HUES64 (cell line): ENCODE measurements around the gene MKLN1.
"Not testable (repeated sequence)": the region's sequence is repeated elsewhere in the genome, so short reads cannot be mapped to it uniquely, and the experiment has no call there.

Experiments
- H3K27ac ChIP-seq: 2 replicates; pipeline ENCODE4 v1.7.0; 2013; ENCODE audit warnings: low read depth, low read length, inconsistent platforms
- H3K27me3 ChIP-seq: 2 replicates; pipeline ENCODE4 v1.6.1; 2013; ENCODE audit warnings: mild to moderate bottlenecking, low read length; ENCODE audit not compliant: insufficient read depth
- H3K36me3 ChIP-seq: 2 replicates; pipeline ENCODE4 v1.6.1; 2013; ENCODE audit warnings: mild to moderate bottlenecking, low read length; ENCODE audit not compliant: insufficient read depth
- H3K4me1 ChIP-seq: 2 replicates; pipeline ENCODE4 v1.6.1; 2013; ENCODE audit warnings: mild to moderate bottlenecking, low read length, moderate library complexity; ENCODE audit not compliant: insufficient read depth
- H3K4me3 ChIP-seq: 2 replicates; pipeline ENCODE4 v1.5.1; 2013; ENCODE audit warnings: mild to moderate bottlenecking, low read length, moderate library complexity
- H3K9ac ChIP-seq: 2 replicates; pipeline ENCODE4 v1.6.1; 2013; ENCODE audit warnings: mild to moderate bottlenecking, low read depth, low read length
- H3K9me3 ChIP-seq: 2 replicates; pipeline ENCODE4 v1.6.1; 2013; ENCODE audit warnings: low read depth, low read length; ENCODE audit not compliant: insufficient read depth
- WGBS: fragments of 150-250, 120-280 bp; methylation state at CpG from one replicate; pipeline ENCODE4 v1.1.7; 2013; ENCODE audit warnings: missing lambda C conversion rate; 5-methylcytosine and 5-hydroxymethylcytosine counted together

The MKLN1 gene

DNA sequence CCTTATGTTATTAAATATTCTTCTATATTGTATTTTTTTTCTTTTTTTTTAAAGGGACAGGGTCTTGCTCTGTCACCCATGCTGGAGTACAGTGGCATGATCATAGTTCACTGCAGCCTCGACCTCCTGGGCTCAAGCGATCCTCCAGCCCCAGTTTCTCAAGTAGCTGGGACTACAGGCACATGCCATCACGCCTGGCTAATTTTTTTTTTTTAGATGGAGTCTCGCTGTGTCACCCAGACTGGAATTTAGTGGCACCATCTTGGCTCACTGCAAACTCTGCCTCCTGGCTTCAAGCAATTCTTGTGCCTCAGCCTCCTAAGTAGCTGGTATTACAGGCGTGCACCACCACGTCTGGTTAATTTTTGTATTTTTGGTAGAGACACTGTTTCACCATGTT lies 5.1 kb downstream of the MKLN1 start:
- not testable (repeated sequence) for H3K4me3 ChIP-seq, H3K27ac ChIP-seq, H3K9ac ChIP-seq, H3K36me3 ChIP-seq, H3K27me3 ChIP-seq
- 93% methylated on average over 6 of the region's 6 CpGs for WGBS
- peaks cover 18% of the 10 kb centered on the region for H3K4me1 ChIP-seq
- peaks cover 20% of the 10 kb centered on the region for H3K9me3 ChIP-seq

DNA sequence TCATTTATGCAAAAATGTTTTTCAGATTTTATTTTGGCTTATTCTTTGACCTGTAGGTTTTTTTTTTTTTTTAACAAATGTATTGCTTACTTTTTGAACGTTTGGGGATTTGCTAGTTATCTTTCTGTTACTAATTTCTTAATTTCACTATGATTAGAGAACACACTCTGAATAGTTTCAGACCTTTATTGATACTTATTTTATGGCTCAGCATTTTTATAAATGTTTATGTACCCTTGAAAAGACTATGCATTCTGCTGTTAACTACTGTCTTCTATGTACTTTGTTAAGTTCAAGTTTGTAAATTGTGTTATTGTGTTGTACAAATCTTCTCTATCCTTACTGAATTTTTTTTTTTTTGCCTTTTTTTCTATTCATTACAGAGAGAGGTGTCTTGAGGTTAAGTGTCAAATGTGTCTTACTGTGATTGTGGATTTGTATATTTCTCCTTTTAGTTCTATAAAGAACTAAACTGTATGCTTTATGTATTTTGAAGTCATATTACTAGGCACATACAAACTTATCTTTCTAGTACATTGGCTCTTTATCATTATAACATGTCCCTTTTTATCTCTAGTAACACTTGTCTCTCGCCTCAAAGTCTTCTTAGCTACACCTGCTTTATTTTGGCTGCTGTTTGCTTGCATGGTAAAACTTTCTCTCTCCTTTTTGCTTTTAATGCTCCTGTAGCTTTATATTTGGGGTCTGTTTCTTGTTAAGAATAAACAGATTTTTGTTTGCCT lies 8.1 kb downstream of the MKLN1 start:
- no peak overlapping the region for H3K9ac ChIP-seq
- peaks cover 6% of the 10 kb centered on the region for H3K36me3 ChIP-seq
- no peak overlapping the region for H3K27ac ChIP-seq
- no peaks in the 10 kb centered on the region for H3K27me3 ChIP-seq
- H3K4me1 ChIP-seq, result no peaks in the 10 kb centered on the region
- peaks cover 20% of the 10 kb centered on the region for H3K9me3 ChIP-seq
- WGBS, result 97% methylated on average over 1 of the region's 2 CpGs
- H3K4me3 ChIP-seq, result no peak overlapping the region

DNA sequence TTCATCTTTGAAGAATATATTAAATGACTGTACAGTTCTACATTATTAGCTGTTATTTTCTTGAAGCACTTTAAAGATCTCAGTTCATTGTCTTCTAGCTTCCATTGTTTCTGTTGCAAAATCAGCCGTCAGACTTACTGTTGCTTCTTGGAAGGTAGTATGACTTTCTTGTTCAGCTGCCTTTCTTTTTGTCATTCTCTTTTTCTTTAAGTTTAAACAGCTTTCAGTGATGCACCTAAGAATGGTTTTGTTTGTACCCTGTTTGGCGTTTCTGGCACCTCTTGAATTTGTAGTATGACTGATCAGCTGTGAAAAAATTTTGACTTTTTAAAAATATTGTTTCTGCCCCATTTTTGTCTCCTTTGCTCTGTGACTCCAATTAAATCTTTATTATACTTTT lies 9.3 kb downstream of the MKLN1 start:
- Histone ChIP-seq H3K4me1 (peaks cover 8% of the 10 kb centered on the region), H3K27me3 (no peaks in the 10 kb centered on the region), H3K9me3 (peaks cover 20% of the 10 kb centered on the region), H3K36me3 (peaks cover 6% of the 10 kb centered on the region), H3K9ac (no peak overlapping the region), H3K4me3 (no peak overlapping the region), H3K27ac (no peak overlapping the region)
- WGBS, result 96% methylated on average over 2 of the region's 2 CpGs

DNA sequence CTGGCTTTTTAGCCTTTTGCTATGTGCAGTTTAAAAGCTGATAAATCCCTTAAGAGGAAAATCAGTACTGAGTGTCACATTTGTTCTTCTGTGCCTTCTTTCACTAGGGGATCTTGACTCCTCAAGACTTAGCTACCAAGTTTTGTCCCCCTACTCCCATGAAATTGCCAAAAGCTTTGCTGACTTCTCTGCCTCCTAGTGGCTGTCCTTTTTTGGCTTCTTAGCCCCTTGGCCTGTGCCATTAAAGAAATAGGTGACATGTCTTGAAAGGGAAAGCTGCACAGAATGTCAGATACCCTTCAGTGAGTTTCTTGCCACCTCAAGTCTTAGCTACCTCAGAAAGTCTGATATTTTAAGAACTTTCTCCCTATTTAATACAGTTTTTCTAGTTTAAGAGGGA lies 10.5 kb downstream of the MKLN1 start:
- Histone ChIP-seq H3K4me3 (no peak overlapping the region), H3K9ac (no peak overlapping the region), H3K4me1 (peaks cover 14% of the 10 kb centered on the region), H3K27me3 (no peaks in the 10 kb centered on the region), H3K27ac (no peak overlapping the region), H3K36me3 (peaks cover 3% of the 10 kb centered on the region; the same call in 1 of the 2 replicates), H3K9me3 (peaks cover 20% of the 10 kb centered on the region)

DNA sequence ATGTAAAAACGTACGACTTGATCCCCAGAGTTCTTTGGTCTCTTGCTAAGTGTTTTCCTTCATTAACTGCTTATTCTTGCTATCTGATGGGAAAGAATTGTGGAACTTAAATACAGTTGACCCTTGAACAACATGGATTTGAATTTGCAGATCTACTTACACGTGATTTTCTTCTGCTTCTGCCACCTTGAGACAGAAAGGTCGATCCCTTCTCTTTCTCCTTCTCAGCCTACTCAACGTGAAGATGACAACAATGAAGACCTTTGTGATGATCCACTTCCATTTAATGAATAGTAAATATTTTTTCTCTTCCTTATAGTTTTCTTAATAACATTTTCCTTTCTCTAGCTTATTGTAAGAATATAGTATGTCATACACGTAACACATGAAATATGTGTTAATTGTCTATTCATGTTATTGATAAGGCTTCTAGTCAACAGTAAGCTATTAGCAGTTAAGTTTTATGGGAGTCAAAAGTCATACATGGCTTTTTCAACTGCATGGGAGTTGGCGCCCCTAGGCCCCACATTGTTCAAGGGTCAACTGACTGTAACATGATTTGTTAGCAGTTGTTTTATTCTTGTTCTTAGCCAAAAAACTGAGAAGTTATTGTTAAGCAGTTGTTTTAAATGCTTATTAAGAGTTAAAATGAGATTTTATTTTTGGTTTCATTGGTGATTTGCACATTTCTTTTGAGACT lies 11.2 kb downstream of the MKLN1 start:
- no peak overlapping the region for H3K9ac ChIP-seq
- WGBS, result 88% methylated on average over 6 of the region's 7 CpGs
- peaks cover 20% of the 10 kb centered on the region for H3K9me3 ChIP-seq
- H3K4me3 ChIP-seq, result no peak overlapping the region
- peaks cover 3% of the 10 kb centered on the region; the same call in 1 of the 2 replicates for H3K36me3 ChIP-seq
- no peak overlapping the region for H3K27ac ChIP-seq
- H3K27me3 ChIP-seq, result no peaks in the 10 kb centered on the region
- H3K4me1 ChIP-seq, result peaks cover 14% of the 10 kb centered on the region

DNA sequence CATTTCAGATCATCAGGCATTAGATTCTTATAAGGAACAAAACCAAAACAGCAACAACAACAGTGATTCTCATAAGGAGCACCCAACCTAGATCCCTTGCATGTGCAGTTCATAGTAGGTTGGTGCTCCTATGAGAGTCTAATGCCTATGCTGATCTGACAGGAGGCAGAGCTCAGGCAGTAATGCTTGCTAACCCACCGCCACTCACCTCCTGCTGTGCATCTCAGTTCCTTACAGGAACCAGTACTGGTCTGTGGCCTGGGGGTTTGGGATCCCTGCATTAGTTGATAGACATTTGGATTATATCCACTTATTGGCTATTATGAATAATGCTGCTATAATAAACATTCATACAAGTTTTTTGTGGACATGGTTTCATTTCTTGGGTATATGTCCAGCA lies 14.0 kb downstream of the MKLN1 start:
- Histone ChIP-seq H3K27me3 (no peaks in the 10 kb centered on the region), H3K36me3 (no peaks in the 10 kb centered on the region), H3K4me3 (no peak overlapping the region), H3K9me3 (peaks cover 9% of the 10 kb centered on the region), H3K4me1 (peaks cover 18% of the 10 kb centered on the region), H3K9ac (no peak overlapping the region), H3K27ac (no peak overlapping the region)
- WGBS, result 55% methylated on average over 1 of the region's 1 CpG

DNA sequence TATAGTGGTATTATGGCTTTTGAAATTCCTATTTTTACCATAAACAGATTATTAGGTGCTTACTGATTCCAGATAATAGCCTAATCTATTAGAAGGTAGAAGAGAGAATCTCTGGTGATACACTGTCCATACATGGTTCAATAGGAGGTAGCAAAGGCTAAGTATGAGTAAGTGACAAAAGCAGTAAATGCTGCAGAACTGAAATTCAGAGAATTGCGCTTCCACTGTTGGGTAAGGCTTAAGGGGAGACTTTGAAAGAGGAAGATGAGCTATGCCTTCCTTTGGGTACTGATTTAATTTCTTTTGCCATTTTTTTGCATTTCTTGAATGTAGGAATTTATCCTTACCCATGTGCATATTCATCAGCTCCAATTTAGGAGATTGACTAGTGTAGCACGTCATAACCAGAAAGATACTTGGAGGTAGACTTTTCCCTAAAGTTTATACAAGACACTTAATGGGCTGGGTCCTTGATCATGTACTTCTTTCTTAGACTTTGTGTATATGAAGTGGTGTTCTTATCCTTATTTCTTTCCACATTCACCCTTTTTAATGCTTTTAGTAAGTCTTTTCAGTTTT lies 15.3 kb downstream of the MKLN1 start:
- 95% methylated on average over 1 of the region's 2 CpGs for WGBS
- no peaks in the 10 kb centered on the region for H3K9me3 ChIP-seq
- no peak overlapping the region for H3K4me3 ChIP-seq
- H3K27ac ChIP-seq, result no peak overlapping the region
- no peaks in the 10 kb centered on the region for H3K36me3 ChIP-seq
- no peaks in the 10 kb centered on the region for H3K27me3 ChIP-seq
- H3K4me1 ChIP-seq, result peaks cover 31% of the 10 kb centered on the region
- H3K9ac ChIP-seq, result no peak overlapping the region

DNA sequence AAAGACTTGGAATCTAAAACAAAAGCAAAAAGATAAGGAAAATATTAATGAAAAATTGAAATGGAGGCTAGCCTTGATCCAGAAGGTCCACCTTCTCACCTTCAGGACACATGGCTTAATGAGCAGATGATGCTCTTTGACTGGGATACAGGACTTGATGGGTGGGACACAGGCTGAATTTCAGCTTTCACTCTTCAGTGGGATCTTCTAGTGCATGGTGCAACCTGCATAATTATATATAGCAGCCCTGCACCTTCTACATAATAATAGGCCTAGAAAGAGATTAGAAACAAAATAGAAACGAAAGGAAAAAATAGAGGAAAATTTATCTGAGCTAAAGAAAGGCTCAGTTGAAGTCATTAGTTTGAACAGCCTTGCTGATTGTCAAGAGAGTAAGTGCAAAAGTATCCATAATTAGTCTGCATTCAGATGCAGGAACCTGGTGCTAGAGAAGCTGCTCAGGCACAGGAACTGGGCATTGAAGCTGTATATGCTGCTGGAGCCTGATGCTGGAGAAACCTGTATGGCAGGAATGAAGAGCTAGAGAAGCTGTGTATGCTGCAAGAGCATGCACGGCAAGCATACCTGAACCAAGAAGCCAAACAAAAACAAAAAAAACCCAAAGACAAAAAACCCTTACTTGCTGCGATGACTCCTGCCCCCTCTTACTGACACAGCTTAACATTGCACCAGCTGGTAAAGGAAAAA lies 19.4 kb downstream of the MKLN1 start:
- Histone ChIP-seq H3K4me1 (peaks cover 27% of the 10 kb centered on the region), H3K9ac (0 out of 2 replicates have a peak overlapping the region, but pooled peaks have one; percentile 4), H3K27ac (peak overlapping the region; percentile 41), H3K9me3 (no peaks in the 10 kb centered on the region), H3K27me3 (no peaks in the 10 kb centered on the region), H3K4me3 (no peak overlapping the region), H3K36me3 (peaks cover 5% of the 10 kb centered on the region; the same call in 1 of the 2 replicates)
- 39% methylated on average over 3 of the region's 3 CpGs for WGBS

DNA sequence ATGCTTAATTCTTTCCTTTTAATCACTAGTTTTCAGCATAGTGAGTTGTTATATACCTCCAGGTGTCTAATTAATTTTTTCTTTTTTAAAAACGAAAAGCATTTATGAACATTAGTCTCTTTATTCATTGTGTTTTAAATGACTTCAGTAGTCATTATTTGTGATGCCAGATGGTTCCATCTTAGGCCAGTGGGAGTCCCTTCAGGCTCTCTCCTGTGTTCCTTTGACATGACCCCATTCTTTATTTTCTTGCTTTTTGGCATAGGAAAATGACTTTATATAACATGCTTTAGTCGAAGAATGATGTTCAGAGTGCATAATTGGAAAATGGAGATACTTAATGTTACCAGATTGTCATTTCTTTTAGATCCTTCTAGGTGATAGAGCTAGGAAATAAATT lies 24.4 kb downstream of the MKLN1 start:
- Histone ChIP-seq H3K9me3 (no peaks in the 10 kb centered on the region), H3K9ac (no peak overlapping the region), H3K27ac (no peak overlapping the region), H3K4me3 (no peak overlapping the region), H3K27me3 (no peaks in the 10 kb centered on the region), H3K36me3 (peaks cover 5% of the 10 kb centered on the region; the same call in 1 of the 2 replicates), H3K4me1 (peaks cover 22% of the 10 kb centered on the region)
- 82% methylated on average over 1 of the region's 2 CpGs for WGBS

DNA sequence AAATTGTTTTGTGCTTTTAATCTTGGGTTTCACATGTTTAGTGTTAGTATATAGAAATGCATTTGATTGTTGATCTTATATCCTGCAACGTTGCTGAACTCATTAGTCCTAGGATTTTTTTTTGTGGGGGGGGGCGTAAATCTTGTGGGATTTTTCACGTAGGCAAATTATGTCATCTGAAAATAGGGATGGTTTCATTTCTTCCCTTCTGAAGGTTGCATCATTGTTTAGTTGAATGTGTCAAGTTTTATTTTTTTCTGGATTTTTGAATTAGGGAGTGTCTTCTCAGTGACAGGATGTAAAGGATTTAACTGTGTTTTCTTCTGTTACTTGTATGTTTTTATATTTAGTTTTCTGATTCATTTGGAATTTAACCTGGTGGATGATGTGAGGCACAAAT lies 26.7 kb downstream of the MKLN1 start:
- Histone ChIP-seq H3K27me3 (no peaks in the 10 kb centered on the region), H3K9me3 (no peaks in the 10 kb centered on the region), H3K4me1 (peaks cover 26% of the 10 kb centered on the region), H3K27ac (no peak overlapping the region), H3K9ac (no peak overlapping the region), H3K36me3 (peaks cover 5% of the 10 kb centered on the region; the same call in 1 of the 2 replicates), H3K4me3 (no peak overlapping the region)
- 94% methylated on average over 3 of the region's 3 CpGs for WGBS
